Measurements from ENCODE around the gene NPTN. TPM values are rescaled to one million over a fixed set of nuclear protein-coding genes. Genes with fewer than 3 reads are reported as not detected.

NPTN gene
- total and polyA plus RNA-seq, 9 of the 15 experiments (the other 6 are each of a cell fraction or from before 2014, with no cell fraction given) = 9.6 to 48.5 (median 21.7) TPM

GRCh38 chr15:73607405-73607804 is 25.8 kb downstream of the NPTN start:
- Histone ChIP-seq H3K27me3 (ENCODE audit: control insufficient read depth in 2 of 2, insufficient read depth in 2 of 2, low read length in 2 of 2) (no peaks in the 10 kb centered on the region), H4K20me1 (replicated peaks; ENCODE audit: control insufficient read depth, insufficient read depth, low read length) (peaks cover 5% of the 10 kb centered on the region), H3K9ac (ENCODE audit: insufficient read depth in 1 of 2, low read depth in 2 of 2, low read length in 2 of 2) (no peak overlapping the region), H3K4me1 (replicated peaks in 1 of 2; ENCODE audit: control insufficient read depth in 2 of 2, insufficient read depth in 2 of 2, low read length in 2 of 2) (peaks cover 0 to 11% of the 10 kb centered on the region in 2 experiments; a peak in 3 of 5 replicates), H3K36me3 (ENCODE audit: control insufficient read depth, insufficient read depth, low read length) (peaks cover 3% of the 10 kb centered on the region; the same call in 2 of the 3 replicates), H3K4me3 (no peak overlapping the region), H2AFZ (ENCODE audit: low read depth, low read length) (no peak overlapping the region), H3K79me2 (ENCODE audit: control insufficient read depth, insufficient read depth, low read length) (peaks cover 84% of the 10 kb centered on the region), H3K27ac (ENCODE audit: extremely low read depth, low read depth, low read length) (no peak overlapping the region), H3K9me3 (replicated peaks; ENCODE audit: control insufficient read depth, insufficient read depth, low read depth, low read length) (no peaks in the 10 kb centered on the region), H3K9me1 (ENCODE audit: control insufficient read depth, insufficient read depth, low read length) (no peaks in the 10 kb centered on the region), H3K4me2 (ENCODE audit: insufficient read depth, low read length) (no peak overlapping the region)
- DNase-seq (ENCODE audit: extremely low read depth in 1 of 4, low spot score in 3 of 4) (no peak), FAIRE-seq (no peak), ATAC-seq (no peak)
- BruUV-seq (replicated peaks) = no TSS peak
- in situ Hi-C loops (cut with MboI) = no loop called here
- ChIA-PET CTCF (ENCODE audit: low intra/inter-chr PET ratio) (no interaction called here), POLR2A (interaction anchor here (0.9 to 2.0 kb wide), 7 partner anchors 10 to 88 kb away, joined by 3 to 7 read pairs (median 5); partner anchors contain the start of gene NPTN)
- intact Hi-C loops (cut with micrococcal nuclease) = no loop called here
- 70% methylated on average over 2 of the region's 2 CpGs for WGBS (ENCODE audit: insufficient coverage, low coverage, missing lambda C conversion rate)
- TF ChIP-seq MITF (IDR thresholded peaks at IDR 0.05) = no peak
- TF ChIP-seq ADNP (tag; IDR thresholded peaks at IDR 0.05) = no peak
- TF ChIP-seq NFE2 (IDR thresholded peaks at IDR 0.05; ENCODE audit: low read depth) = no peak
- no peak for TF ChIP-seq RBBP5 (IDR thresholded peaks at IDR 0.05; ENCODE audit: borderline replicate concordance, insufficient read depth, low read length, poor library complexity, severe bottlenecking)
- TF ChIP-seq L3MBTL2 (IDR thresholded peaks at IDR 0.05) = no peak
- TF ChIP-seq E2F5 (CRISPR knock-in tag; IDR thresholded peaks at IDR 0.05) = no peak
- no peak for TF ChIP-seq BRCA1 (IDR thresholded peaks at IDR 0.05)
- no peak for TF ChIP-seq BRCA1 (CRISPR knock-in tag; IDR thresholded peaks at IDR 0.05)
- no peak for TF ChIP-seq MAZ (CRISPR knock-in tag; conservative IDR thresholded peaks at IDR 0.05 in 1 of 2, IDR thresholded peaks at IDR 0.05 in 1 of 2)
- TF ChIP-seq ZZZ3 (IDR thresholded peaks at IDR 0.05) = no peak
- no peak for TF ChIP-seq ZNF280A (IDR thresholded peaks at IDR 0.05; ENCODE audit: low read depth, partially characterized antibody)
- TF ChIP-seq HIVEP1 (CRISPR knock-in tag; IDR thresholded peaks at IDR 0.05) = no peak
- TF ChIP-seq, protein P1, sequence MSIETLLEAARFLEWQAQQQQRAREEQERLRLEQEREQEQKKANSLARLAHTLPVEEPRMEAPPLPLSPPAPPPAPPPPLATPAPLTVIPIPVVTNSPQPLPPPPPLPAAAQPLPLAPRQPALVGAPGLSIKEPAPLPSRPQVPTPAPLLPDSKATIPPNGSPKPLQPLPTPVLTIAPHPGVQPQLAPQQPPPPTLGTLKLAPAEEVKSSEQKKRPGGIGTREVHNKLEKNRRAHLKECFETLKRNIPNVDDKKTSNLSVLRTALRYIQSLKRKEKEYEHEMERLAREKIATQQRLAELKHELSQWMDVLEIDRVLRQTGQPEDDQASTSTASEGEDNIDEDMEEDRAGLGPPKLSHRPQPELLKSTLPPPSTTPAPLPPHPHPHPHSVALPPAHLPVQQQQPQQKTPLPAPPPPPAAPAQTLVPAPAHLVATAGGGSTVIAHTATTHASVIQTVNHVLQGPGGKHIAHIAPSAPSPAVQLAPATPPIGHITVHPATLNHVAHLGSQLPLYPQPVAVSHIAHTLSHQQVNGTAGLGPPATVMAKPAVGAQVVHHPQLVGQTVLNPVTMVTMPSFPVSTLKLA (conservative IDR thresholded peaks at IDR 0.05) = no peak
- no peak for TF ChIP-seq NR2C2 (CRISPR knock-in tag; IDR thresholded peaks at IDR 0.05)
- no peak for TF ChIP-seq NR2C2 (tag; IDR thresholded peaks at IDR 0.05)
- no peak for TF ChIP-seq GTF2B (IDR thresholded peaks at IDR 0.05; ENCODE audit: extremely low read depth, insufficient read length)
- TF ChIP-seq BMI1 (IDR thresholded peaks at IDR 0.05; ENCODE audit: low read length) = no peak
- TF ChIP-seq GTF2A2 (tag; IDR thresholded peaks at IDR 0.05) = no peak
